Measurements from ENCODE around the gene TUBGCP3.

GRCh38 chr13:112574416-112574815 lies 13.5 kb downstream of the TUBGCP3 start:
- no peak for TF ChIP-seq CTCF (conservative IDR thresholded peaks at IDR 0.05)
- no peak for TF ChIP-seq EZH2 (IDR thresholded peaks at IDR 0.05; ENCODE audit: low read depth)

Measured in PC-9 (cell line).